ENCODE measurements around the gene ERCC4. TPM values are rescaled to one million over a fixed set of nuclear protein-coding genes. Genes with fewer than 3 reads are reported as not detected.
"Not testable (repeated sequence)": the region's sequence is repeated elsewhere in the genome, so short reads cannot be mapped to it uniquely, and the experiment has no call there.

The ERCC4 gene
- 10 to 100 TPM; 13.8 to 17.9 (median 15.4) TPM for polyA plus RNA-seq (ENCODE audit: insufficient read length in 4 of 4)

DNA sequence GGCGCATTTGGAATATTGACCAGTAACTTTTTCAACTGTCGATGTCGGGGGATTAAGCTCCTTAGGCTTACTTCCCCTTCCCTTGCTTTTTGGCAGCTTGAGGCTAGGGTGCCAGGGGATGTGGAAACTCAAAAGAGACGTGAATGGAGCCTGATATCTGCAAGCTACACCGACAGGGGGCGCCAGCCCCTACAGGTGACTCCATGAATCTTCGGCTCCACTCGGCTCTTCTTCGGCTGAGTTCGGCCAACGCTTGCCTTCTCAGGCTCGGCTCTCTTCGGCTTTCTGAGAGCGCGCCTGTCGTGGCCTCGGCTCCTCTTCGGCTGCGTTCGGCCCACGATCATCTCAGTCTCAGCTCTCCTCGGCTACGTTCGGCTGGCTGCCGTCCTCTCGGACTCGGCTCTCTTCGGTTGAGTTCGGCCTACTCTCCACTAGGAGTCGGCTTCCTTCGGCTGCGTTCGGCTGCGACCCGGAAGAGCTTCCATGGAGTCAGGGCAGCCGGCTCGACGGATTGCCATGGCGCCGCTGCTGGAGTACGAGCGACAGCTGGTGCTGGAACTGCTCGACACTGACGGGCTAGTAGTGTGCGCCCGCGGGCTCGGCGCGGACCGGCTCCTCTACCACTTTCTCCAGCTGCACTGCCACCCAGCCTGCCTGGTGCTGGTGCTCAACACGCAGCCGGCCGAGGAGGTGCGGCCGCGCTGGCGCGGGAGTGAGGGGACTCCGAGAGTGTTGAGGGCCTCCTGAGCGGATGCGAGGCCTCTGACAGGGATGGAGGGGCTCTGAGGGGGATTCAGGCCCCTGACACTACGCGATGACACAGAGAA, at the start of gene ERCC4:
Gene ERCC4, plus strand, starts transcription at position 472 of the 827 bp plus-strand sequence. Its CDS starts 12 bp downstream, at position 484.
- peak; percentile 95 to 100 (median 97) for DNase-seq (ENCODE audit: low read depth in 4 of 4, low spot score in 2 of 4)

DNA sequence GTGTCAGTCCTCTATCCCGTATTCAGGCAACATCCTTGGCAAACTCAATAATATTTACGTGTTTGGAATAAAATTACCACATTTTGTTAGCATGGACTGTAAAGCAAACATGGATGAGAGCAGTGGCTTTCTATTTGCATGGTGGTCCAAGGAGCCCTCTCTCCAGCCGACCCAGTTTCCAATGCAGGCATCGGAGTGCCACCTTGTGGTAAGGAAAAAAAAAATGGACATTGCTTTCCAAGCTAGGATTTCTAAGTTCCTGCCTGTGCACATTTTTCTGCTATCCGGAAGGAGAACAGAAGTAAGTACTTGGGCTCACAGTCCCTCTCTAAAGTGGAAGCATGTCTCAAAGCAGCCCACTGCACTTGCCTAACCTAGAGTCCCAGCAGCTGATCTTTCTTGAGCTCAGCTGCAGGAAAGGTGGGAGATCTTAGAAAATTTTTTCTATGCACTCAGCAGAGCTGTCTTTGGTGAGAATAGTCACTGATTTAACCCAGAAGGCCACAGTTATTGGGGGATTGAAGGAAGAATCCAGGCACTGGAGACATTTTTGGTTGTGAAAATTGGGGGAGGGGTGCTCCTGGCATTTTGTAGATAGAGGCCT, 46.0 kb upstream of the ERCC4 start:
- peak in 2 of 4 donors; percentile 19 to 52 for DNase-seq (ENCODE audit: low read depth in 4 of 4, low spot score in 2 of 4)

DNA sequence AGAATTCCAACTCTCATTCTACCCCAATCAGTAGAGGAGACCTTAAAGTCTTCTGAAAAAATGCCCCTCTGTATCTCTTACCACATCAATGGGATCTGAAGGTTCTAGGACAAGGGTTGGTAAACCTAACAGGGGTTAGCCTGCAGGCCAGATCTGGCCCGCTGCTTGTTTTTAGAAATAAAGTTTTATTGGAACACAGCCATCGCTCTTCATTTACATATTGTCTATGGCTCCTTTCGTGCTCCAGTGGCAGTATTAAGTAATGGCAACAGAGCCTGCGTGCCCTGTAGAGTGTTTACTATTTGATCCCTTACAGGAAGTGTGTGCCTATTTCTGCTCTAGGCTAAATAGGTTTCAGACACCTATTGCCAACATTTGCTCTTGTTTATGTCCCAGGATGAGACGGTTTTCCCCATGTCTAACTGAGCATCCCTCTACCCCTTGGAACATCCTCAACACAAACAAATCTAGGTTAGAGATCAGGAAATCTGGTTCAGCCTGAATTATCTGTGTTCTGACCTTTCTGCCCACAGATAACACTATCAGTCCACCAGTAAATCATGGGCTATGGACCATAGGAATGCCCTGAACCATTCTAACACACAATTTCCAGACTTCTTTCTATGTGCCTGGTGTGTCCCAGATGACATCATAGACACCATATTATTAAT, 44.2 kb upstream of the ERCC4 start:
- no peak for DNase-seq (ENCODE audit: low read depth in 4 of 4, low spot score in 2 of 4)

DNA sequence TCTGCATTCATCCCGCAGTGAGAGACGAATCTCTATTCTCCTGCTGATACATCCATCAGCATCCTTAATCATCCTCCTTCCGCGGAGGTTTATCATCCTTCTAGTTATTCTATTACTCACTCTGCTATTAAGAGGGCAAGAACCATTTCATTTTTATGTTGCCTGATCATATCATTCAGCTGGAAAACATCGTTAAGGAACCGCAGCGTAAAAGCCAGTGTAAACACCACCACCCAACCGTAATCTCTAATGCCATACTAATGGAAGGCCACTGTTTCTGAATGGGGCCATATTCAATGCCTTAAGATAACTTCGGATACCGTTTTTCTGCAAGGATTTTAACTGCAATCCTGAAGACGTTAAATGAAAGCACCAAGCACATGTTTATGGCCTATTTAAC, 36.7 kb upstream of the ERCC4 start:
- DNase-seq (ENCODE audit: low read depth in 4 of 4, low spot score in 2 of 4), result no peak

DNA sequence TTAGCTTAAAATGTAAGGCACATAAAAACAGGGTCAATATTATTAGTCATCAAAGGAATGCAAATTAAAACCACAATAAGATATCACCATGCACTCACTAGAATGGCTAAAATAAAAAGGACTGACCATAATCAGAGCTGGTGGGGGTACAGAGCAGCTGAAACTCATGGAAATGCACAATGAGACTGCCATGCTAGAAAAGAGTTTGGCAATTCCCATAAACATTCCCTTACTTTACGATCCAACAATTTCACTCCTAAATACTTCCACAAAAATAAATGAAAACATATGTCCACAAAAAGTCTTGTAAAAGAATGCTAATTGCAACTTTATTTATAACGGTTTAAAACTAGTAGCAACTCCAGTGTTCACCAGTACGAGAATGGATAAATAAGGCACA, 36.1 kb upstream of the ERCC4 start:
- no peak for DNase-seq (ENCODE audit: low read depth in 4 of 4, low spot score in 2 of 4)

DNA sequence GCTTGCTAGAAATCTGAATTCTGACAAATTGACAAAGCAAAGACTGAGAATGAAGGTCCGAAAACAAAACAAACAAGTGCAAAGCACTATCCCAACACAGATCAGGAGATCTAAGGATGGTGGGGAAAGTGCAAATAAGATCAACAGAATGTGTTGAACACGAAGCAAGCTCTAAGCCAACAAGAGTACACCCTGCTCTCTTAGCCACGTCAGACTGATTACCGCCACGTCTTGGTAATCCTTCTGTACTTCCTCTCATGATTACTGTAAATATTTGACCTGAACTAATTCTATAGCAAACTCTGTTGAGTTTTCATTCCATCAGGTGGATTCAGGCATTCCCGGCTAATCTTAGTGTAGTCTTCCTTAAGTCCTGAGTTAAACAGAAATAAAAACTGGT, 34.3 kb upstream of the ERCC4 start:
- no peak for DNase-seq (ENCODE audit: low read depth in 4 of 4, low spot score in 2 of 4)

DNA sequence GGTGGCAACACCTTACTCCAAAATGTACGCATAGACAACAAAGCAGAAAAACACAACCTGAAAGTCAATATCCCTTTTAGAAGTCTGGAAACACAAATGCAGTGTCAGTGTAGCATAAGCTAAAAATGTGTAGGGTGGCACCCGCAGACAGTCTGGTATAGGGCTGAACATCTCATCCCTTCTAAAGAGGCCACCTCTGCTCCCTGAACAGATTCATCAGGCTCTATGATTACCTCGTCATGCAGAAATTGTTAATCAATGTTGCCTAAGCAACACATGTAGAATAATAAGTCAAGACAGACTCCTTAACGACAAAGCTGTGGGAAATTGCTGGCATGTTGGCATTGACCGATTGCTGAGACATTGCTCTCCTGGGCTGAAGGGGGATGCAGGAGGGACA, 33.3 kb upstream of the ERCC4 start:
- DNase-seq (ENCODE audit: low read depth in 4 of 4, low spot score in 2 of 4), result no peak

DNA sequence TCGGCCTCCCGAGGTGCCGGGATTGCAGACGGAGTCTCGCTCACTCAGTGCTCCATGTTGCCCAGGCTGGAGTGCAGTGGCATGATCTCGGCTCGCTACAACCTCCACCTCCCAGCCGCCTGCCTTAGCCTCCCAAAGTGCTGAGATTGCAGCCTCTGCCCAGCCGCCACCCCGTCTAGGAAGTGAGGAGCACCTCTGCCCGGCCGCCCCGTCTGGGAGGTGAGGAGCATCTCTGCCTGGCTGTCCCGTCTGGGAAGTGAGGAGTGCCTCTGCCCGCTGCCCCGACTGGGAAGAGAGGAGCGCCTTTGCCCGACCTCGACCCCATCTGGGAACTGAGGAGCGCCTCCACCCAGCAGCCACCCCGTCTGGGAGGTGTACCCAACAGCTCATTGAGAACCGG, 30.6 kb upstream of the ERCC4 start:
- not testable (repeated sequence) for DNase-seq (ENCODE audit: low read depth in 4 of 4, low spot score in 2 of 4)

DNA sequence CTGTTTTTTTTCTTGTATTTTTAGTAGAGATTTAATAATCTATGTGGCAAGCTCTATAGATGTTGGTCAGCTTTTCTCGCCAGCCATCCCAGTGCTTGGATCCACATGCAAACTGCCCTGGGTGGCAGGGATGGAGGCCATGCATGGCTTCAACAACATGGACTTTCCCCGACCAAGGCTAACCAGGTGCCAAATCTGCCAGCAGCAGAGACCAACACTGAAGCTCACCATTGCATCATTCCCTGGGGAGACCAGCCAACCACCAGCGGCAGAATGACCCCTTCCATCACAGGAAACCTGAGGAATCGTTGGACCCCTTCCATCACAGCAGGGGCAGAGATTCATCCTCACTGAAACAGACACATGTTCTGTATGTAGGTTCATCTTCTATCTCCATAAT, 27.7 kb upstream of the ERCC4 start:
- no peak for DNase-seq (ENCODE audit: low read depth in 4 of 4, low spot score in 2 of 4)

DNA sequence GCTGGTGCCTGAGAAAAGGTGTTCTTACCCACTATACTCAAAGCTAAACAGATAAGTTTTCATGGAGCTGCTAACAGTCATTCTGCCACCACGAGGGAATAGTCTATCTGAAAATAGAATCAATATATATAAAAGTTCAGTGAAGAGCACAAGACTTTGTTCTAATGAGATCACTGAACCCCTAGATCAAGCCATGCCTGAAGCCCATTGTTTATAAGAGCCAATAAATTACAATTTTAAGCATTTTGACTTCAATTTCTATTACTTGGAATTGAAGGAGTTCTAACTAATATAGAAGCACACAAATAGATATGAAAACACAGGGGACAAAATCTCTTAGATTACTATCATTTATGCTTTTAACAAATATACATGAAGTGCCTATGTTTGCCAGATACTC, 24.4 kb upstream of the ERCC4 start:
- no peak for DNase-seq (ENCODE audit: low read depth in 4 of 4, low spot score in 2 of 4)

DNA sequence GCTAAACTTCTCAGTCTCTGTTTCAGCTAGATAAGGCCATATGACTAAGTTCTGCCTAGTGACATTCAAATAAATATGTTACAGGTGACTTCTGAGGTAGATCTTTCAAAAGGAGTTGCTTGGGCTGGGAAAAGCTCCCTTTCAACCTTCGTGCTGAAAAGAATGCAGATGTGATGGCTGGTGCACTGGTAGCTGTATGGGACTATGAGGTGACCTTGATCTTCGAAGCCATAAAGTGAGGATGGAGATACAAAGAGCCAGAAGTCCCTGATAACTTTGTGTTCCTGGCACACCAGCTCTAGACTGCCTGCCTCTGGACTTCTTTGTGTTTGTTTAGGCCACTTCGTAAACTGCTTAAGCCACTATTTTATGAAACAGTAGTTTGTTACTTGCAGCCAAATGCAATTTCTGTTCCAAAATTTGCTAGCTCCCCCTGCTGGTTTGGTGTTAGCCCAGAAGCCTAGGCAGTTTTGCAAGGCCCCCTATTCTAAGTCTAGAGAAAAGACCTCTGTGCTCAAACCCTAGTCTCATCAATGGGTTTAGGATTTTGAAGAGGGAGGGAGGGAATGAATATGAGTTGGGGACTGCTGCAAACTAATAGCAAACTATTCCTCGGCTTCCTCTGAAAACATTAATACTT, 23.3 kb upstream of the ERCC4 start:
- no peak for DNase-seq (ENCODE audit: low read depth in 4 of 4, low spot score in 2 of 4)

DNA sequence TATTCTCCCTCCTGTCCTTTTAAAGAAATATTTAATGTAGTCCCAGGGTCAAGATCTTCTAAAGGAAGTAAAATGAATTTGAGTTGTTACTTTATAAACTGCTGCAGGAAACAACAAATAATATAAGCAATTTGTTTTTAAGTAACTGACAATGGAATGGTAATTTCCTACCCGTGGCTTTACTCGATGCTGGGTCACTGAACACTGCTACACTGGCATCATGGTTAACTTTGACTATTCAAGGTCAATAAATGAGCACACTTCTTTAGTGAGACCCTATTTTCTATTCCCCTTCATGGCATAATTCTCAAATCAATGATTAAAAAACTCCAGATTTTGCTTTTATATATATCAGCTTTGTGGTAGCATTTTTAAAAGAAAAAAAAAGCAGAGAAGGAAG, 22.1 kb upstream of the ERCC4 start:
- no peak for DNase-seq (ENCODE audit: low read depth in 4 of 4, low spot score in 2 of 4)

DNA sequence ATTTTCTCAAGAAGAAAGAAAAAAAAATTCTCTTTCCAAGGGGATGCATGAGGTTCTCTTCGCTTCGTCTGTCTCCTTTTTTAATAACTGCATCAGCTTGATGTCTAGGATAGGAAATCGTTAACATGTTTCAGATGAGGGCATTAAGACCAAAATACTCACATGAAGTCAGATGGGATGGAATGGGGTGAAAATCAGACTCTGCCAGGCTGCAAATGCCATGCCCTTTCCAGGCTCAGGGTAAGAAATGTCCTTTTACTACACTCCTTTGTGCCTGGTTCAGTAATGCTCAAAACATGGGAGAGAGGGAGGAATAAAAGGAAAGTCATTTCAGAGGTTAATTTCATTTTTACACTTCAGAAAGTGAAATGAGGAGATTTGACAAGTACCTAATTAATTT, 21.7 kb upstream of the ERCC4 start:
- DNase-seq (ENCODE audit: low read depth in 4 of 4, low spot score in 2 of 4), result no peak

DNA sequence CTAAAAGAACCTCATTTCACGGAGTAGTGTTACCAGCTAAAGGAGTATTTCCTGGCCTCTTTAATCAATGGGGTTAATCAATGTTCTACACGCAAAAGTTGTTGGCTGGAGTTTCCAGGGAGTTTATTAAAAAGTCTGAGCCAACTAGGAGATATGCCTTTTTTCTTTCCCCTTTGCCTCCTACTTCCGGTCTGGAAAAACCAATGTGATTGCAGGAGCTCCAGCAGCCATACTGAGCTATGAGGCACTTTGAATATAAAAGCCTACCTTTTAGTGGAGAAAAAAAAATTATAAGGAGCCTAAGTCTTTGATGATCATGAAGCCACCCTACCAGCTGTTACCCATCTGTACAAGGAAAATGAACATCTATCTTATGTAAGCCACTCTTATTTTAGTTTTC, 17.9 kb upstream of the ERCC4 start:
- no peak for DNase-seq (ENCODE audit: low read depth in 4 of 4, low spot score in 2 of 4)

DNA sequence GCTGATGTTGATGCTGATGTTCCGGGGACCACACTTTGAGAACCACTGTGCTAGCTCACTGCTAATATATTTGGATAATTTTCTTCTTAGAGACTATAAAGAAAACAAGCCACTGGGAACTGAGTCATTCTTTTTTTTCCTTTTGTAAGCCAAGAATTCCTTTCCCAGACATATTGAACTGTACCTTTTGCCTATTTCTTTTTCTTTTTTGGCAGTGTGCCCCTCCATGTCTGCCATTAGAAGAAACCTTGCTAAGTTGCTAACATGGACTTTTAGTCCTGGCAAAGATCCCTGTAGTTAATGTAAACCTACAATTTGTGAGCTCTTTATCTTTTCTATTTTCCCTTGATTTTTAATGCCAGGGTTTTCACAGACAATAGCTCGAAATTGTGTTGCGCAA, 17.3 kb upstream of the ERCC4 start:
- no peak for DNase-seq (ENCODE audit: low read depth in 4 of 4, low spot score in 2 of 4)

DNA sequence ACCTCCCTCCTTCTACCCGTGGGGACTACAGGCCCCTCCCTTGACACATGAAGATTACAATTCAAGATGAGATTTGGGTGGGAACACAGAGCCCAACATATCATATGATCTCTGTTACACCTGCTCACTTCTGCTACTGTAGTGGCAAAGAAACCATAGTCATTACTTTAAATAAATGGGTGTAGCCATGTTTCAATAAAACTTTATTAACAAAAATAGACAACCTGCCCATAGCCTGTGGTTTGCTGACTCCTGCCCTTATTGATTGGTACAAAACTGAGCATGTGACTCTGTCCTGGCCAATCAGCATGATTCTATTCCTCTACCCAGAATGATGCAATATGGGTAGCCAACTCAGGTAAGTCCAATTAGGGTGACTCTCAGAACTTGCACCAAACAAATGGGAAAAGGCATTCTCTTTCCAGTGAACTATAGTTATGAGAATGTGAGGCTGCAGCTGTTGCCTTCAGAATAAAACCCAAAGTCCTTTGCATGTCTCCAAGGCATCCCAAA, 15.7 kb upstream of the ERCC4 start:
- no peak for DNase-seq (ENCODE audit: low read depth in 4 of 4, low spot score in 2 of 4)

DNA sequence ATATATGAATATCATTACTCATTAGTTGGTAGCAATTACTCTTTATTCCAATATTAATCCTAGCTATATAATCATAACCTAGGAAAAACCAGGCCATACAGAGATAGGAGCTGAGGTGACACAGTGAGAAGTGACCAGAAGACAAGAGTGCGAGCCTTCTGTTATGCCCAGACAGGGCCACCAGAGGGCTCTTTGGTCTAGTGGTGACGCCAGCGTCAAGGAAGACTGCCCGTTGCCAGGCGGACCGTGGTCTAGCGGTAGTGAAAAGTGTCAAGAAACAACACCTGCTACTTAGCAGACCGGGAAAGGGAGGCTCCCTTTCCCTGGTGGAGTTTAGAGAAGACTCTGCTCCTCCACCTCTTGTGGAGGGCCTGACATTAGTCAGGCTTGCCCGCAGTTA, 15.1 kb upstream of the ERCC4 start:
- not testable (repeated sequence) for DNase-seq (ENCODE audit: low read depth in 4 of 4, low spot score in 2 of 4)

DNA sequence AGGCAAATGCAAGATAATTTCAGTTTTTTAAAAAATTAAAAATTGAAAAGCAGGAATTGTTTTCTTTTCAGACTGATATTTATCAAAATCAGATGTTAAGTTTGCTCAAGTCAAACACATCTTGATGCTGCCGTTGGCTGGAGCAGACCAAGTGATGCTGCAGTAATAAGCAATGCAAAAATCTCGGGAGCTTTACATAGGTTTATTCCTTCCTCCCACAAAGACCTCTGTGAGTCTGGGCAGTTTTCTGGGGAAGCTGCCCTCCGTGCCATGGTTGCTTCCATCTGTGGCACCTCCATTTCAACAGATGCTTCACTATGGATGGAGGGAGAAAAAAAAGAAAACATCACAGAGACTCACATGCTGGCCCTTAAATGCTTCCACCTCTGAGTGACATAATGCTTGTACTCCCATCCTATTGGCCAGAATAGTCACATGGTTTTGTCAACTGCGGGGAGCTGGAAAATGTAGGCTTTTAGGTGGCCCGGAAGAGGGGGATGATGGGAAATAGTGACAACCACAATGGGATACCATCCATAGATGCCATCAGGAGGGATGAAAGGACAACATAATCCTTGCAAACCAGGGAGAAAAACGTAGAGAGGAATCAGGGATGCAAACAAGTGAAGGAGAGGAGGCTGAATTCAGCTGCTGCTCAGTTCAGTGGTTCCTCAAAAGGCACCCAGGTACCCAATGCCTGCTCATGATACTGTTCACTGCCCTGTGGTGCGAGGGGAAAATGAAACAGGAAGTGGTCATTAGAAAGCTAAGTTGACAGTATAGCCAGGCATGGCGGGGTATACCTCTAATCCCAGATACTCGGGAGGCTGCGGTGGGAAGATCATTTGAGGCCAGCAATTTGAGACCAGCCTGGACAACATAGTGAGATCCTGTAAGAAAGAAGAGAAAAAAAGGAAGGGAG, 13.5 kb upstream of the ERCC4 start:
- DNase-seq (ENCODE audit: low read depth in 4 of 4, low spot score in 2 of 4), result no peak

DNA sequence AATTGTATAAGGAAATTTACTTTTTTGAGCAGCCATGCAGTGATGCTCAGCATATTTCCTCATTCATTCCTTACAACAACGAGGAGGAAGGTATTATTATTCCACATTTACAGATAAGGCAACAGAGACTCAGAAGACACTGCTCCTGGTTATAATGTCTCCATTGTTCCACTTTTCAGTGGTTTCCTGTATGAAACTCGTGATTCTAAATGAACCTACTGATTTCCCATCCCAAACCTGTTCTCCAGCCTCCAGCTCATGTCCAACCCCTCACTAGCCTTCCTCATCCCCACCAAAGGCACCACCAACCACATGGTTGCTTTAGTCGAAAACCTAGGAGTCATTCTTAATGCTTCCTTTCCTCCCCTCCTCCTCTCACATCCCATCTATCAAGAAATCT, 12.5 kb upstream of the ERCC4 start:
- no peak for DNase-seq (ENCODE audit: low read depth in 4 of 4, low spot score in 2 of 4)

DNA sequence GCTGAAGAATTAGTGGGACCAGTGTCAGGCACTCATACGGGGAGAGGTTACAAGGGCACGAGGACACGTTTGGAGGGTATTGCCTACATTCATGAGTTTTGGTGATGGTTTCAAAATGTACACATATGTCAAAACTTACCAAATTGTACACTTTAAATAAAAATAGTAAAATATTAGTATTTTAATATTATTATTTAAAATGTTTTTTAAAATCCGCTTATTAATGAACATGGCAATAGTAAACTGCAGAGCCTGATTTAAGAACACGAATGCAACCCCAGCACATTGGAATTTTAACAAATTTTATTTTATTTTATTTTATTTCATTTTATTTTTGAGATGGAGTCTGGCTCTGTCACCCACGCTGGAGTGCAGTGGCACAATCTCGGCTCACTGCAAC, 10.9 kb upstream of the ERCC4 start:
- no peak for DNase-seq (ENCODE audit: low read depth in 4 of 4, low spot score in 2 of 4)
